DND-41 (cell line): ENCODE results near the gene COA6.
"Not testable (repeated sequence)": the region's sequence is repeated elsewhere in the genome, so short reads cannot be mapped to it uniquely, and the experiment has no call there.

Source experiments
- ATAC-seq: fragments of 200-7000 bp; cut with Tn5 transposase; 3 replicates; pipeline ENCODE4 v1.9.1; 2021; ENCODE audit warnings: low read depth; ENCODE audit not compliant: insufficient read depth
- DNase-seq: peaks from one replicate; pipeline ENCODE4 v3.0.0-alpha.2; 2020
- H2AFZ ChIP-seq: 2 replicates; pipeline ENCODE4 v1.6.0; 2012; ENCODE audit warnings: low read depth, low read length
- H3K27ac ChIP-seq: 2 replicates; pipeline ENCODE4 v1.5.1; 2012; ENCODE audit warnings: low read length, inconsistent platforms
- H3K27me3 ChIP-seq: fragments of 200-600 bp; sonication (generic); 2 replicates; pipeline ENCODE4 v1.6.0; 2012; ENCODE audit warnings: low read length, mild to moderate bottlenecking, inconsistent platforms; ENCODE audit not compliant: insufficient read depth, poor library complexity
- H3K36me3 ChIP-seq: 2 replicates; pipeline ENCODE4 v1.5.1; 2012; ENCODE audit warnings: low read length, inconsistent platforms; ENCODE audit not compliant: insufficient read depth
- H3K4me1 ChIP-seq: 2 replicates; pipeline ENCODE4 v1.5.1; 2012; ENCODE audit warnings: mild to moderate bottlenecking, low read length; ENCODE audit not compliant: insufficient read depth
- H3K4me2 ChIP-seq: 2 replicates; pipeline ENCODE4 v1.6.0; 2012; ENCODE audit warnings: mild to moderate bottlenecking, moderate library complexity, low read length, inconsistent platforms; ENCODE audit not compliant: insufficient read depth
- H3K4me3 ChIP-seq, 2 experiments: fragments of 200-600 bp in 1 of 2; shearing (Covaris generic) in 1 of 2; 2 replicates each; pipeline ENCODE4 v1.5.1; 2012 to 2016; ENCODE audit warnings: inconsistent platforms in 2 of 2, low read length in 2 of 2, mild to moderate bottlenecking in 2 of 2, low read depth in 1 of 2, moderate library complexity in 1 of 2
- H3K79me2 ChIP-seq: 2 replicates; pipeline ENCODE4 v1.6.0; 2012; ENCODE audit warnings: low read length, inconsistent platforms; ENCODE audit not compliant: insufficient read depth
- H3K9ac ChIP-seq: 2 replicates; pipeline ENCODE4 v1.6.0; 2012; ENCODE audit warnings: low read depth, mild to moderate bottlenecking, inconsistent platforms, low read length, moderate library complexity
- H3K9me3 ChIP-seq: 2 replicates; pipeline ENCODE4 v1.5.1; 2012; ENCODE audit warnings: low read length, moderate library complexity, mild to moderate bottlenecking, inconsistent platforms; ENCODE audit not compliant: insufficient read depth, severe bottlenecking
- H4K20me1 ChIP-seq: 2 replicates; pipeline ENCODE4 v1.6.0; 2012; ENCODE audit warnings: low read length; ENCODE audit not compliant: insufficient read depth
- CTCF ChIP-seq: IDR thresholded peaks from 2 replicates; pipeline ENCODE4 v1.5.1; 2012; ENCODE audit warnings: borderline replicate concordance, low read length, moderate library complexity, mild to moderate bottlenecking; ENCODE audit not compliant: poor library complexity, severe bottlenecking; ENCODE audit errors: extremely low read depth
- EZH2 ChIP-seq: IDR thresholded peaks from 3 replicates; pipeline ENCODE4 v1.6.1; 2012; ENCODE audit warnings: borderline replicate concordance, low read depth, mild to moderate bottlenecking, moderate library complexity, low read length, inconsistent platforms; ENCODE audit not compliant: severe bottlenecking

The COA6 gene

DNA sequence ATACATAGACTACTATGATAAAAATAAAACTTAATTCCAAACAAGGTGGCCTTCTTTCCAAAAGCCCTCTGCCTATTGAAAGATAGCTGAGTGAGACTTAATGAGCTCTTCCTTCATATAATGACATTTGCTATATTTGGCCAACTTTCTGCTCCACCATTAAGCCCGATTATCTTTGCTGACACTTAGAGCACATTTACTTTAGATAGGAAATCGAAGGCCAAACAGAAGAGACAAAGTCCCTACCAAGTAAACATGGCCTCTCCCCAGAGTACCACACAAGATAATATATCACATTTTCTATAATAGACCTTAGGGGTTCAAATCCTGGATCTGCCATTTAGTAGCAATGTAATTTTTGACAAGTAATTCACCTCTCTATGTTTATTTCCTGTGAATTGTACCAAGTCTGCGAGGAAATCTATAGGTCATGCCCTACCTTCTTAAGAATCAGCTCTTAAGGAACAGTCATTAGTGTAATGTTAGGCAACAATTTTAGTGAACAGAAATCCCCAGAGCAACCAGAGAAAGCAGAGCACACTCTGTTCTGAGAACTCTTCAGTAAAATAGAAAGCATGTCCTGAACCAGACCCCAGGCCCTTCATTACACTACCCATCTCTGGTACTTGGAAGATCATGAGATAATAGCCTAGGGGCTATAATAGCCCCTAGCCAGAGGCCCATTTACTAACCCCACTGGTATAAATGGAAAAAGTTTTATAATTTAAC, 17.3 kb upstream of the COA6 start:
- Histone ChIP-seq H3K9ac (no peak overlapping the region), H4K20me1 (no peaks in the 10 kb centered on the region), H3K36me3 (no peaks in the 10 kb centered on the region), H3K79me2 (no peaks in the 10 kb centered on the region), H3K27ac (no peak overlapping the region), H3K4me2 (no peak overlapping the region), H3K9me3 (no peaks in the 10 kb centered on the region), H2AFZ (no peak overlapping the region), H3K4me1 (no peaks in the 10 kb centered on the region), H3K4me3 (no peak overlapping the region), H3K27me3 (peaks cover 4% of the 10 kb centered on the region)
- DNase-seq (no peak), ATAC-seq (no peak)
- TF ChIP-seq CTCF (no peak), EZH2 (no peak)

- not testable (repeated sequence) for H3K27ac ChIP-seq, H3K4me3 ChIP-seq, H4K20me1 ChIP-seq, H2AFZ ChIP-seq, ATAC-seq, H3K4me2 ChIP-seq, H3K27me3 ChIP-seq, H3K79me2 ChIP-seq, DNase-seq, H3K9ac ChIP-seq, H3K36me3 ChIP-seq, H3K4me1 ChIP-seq, H3K9me3 ChIP-seq
These were observed 16.5 kb upstream of the COA6 start for GRCh38 chr1:234356615-234357269.

- no peak for ATAC-seq
- Histone ChIP-seq H3K4me3 (no peak overlapping the region), H3K79me2 (no peaks in the 10 kb centered on the region), H3K27ac (no peak overlapping the region), H3K9ac (no peak overlapping the region), H3K9me3 (no peaks in the 10 kb centered on the region), H4K20me1 (no peaks in the 10 kb centered on the region), H3K27me3 (peaks cover 4% of the 10 kb centered on the region), H3K36me3 (no peaks in the 10 kb centered on the region), H3K4me1 (no peaks in the 10 kb centered on the region), H3K4me2 (no peak overlapping the region), H2AFZ (no peak overlapping the region)
- TF ChIP-seq EZH2 (no peak), CTCF (no peak)
- DNase-seq = no peak
These were observed 15.4 kb upstream of the COA6 start for GRCh38 chr1:234357831-234358230.

DNA sequence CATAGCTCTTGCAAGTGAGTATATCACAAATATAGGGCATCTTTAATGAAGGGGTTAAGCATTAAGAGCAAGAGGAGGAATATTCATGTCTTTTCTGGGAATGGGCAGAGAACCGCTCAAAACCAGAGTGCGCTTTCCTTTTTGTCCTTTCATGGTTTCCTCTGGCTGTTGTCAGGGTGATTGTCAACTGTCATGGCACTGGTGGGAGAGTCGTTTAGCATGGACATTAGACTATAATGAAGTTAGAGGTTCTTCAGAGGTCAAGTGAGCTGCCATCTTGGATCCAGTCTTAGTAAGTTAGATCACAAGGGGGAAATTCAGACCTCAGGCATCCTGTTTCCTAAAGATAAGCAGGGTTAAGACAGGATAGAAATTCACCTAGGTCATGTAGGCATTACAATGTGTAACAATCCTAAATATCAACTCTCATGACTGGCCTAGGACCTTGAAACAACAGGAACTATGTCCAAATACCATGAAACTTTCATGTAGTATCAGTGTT, 12.1 kb upstream of the COA6 start:
- Histone ChIP-seq H3K79me2 (no peaks in the 10 kb centered on the region), H4K20me1 (no peaks in the 10 kb centered on the region), H3K27me3 (no peaks in the 10 kb centered on the region), H3K9me3 (no peaks in the 10 kb centered on the region), H3K4me1 (no peaks in the 10 kb centered on the region), H3K27ac (no peak overlapping the region), H3K4me2 (no peak overlapping the region), H3K9ac (no peak overlapping the region), H3K36me3 (no peaks in the 10 kb centered on the region), H2AFZ (0 out of 2 replicates have a peak overlapping the region, but pooled peaks have one; percentile 6), H3K4me3 (no peak overlapping the region)
- DNase-seq = no peak
- no peak for ATAC-seq
- no peak for TF ChIP-seq CTCF
- TF ChIP-seq EZH2 = no peak
